T-cell (primary cell): ENCODE data around the gene PDE4B. TPM values are rescaled to one million over a fixed set of nuclear protein-coding genes. Genes with fewer than 3 reads are reported as not detected.
"Not testable (repeated sequence)": the region's sequence is repeated elsewhere in the genome, so short reads cannot be mapped to it uniquely, and the experiment has no call there.

Experiments
- ATAC-seq, 4 experiments: fragments of 200-7000 bp in 3 of 4; fragments of 150-1000 bp in 1 of 4; cut with Tn5 transposase; replicated peaks in 1 of 4; 1 replicate in 3 of 4; 2 replicates in 1 of 4; pipeline ENCODE4 v1.10.0; 2021; ENCODE audit warnings: moderate library complexity in 3 of 4, mild to moderate bottlenecking in 2 of 4, moderate number of reproducible peaks in 1 of 4
- CTCF ChIA-PET, 2 donors: fragments of 300-600 bp; sonication (Branson Sonifier 250); formaldehyde crosslinking; loops; one replicate each; lab custom pipeline; 2022; ENCODE audit warnings: antibody characterized with exemption in 2 of 2; lab: Charles Lee
- POLR2A ChIA-PET, 2 donors: fragments of 300-600 bp; sonication (Branson Sonifier 250); formaldehyde crosslinking; loops; one replicate each; lab custom pipeline; 2022; ENCODE audit warnings: antibody characterized with exemption in 2 of 2; lab: Charles Lee
- DNase-seq, 35 experiments: peaks; one replicate each; pipeline versions ENCODE4 v3.0.0 to v3.0.0-alpha.2; 2013 to 2023
- H3K27ac ChIP-seq: one replicate; pipeline ENCODE4 v1.5.1; 2013; ENCODE audit warnings: low read length
- H3K27me3 ChIP-seq, 2 experiments: replicated peaks in 1 of 2; 1 replicate in 1 of 2; 2 replicates in 1 of 2; pipeline versions ENCODE4 v1.6.1 to v1.7.0; 2013; ENCODE audit warnings: low read length in 1 of 2, mixed read lengths in 1 of 2; ENCODE audit not compliant: control insufficient read depth in 2 of 2, insufficient read depth in 2 of 2; ENCODE audit errors: extremely low read depth in 1 of 2
- H3K36me3 ChIP-seq, 2 donors: 1 replicate in 1 of 2; 2 replicates in 1 of 2; pipeline versions ENCODE4 v1.6.1 to v1.7.0; 2013; ENCODE audit warnings: low read length in 1 of 2; ENCODE audit not compliant: control insufficient read depth in 2 of 2, insufficient read depth in 1 of 2; ENCODE audit errors: extremely low read depth in 1 of 2
- H3K4me1 ChIP-seq, 2 experiments: 1 replicate in 1 of 2; 2 replicates in 1 of 2; pipeline versions ENCODE4 v1.6.1 to v1.7.0; 2013; ENCODE audit warnings: low read length in 2 of 2, mixed read lengths in 1 of 2; ENCODE audit not compliant: insufficient read depth in 2 of 2, control insufficient read depth in 1 of 2; ENCODE audit errors: extremely low read depth in 1 of 2
- H3K4me3 ChIP-seq, 2 donors: 1 replicate in 1 of 2; 2 replicates in 1 of 2; pipeline versions ENCODE4 v1.5.1 to v1.7.0; 2013; ENCODE audit warnings: mild to moderate bottlenecking in 2 of 2, low read length in 1 of 2, moderate library complexity in 1 of 2; ENCODE audit not compliant: control insufficient read depth in 1 of 2; ENCODE audit errors: extremely low read depth in 1 of 2
- H3K9me3 ChIP-seq: 2 replicates; pipeline ENCODE4 v1.7.0; 2013
- H3K27ac Mint-ChIP-seq, 2 donors: one replicate each; pipeline ENCODE4 v1.8.0; 2020 to 2021; ENCODE audit warnings: mild to moderate bottlenecking in 2 of 2, mixed read lengths in 2 of 2
- H3K27me3 Mint-ChIP-seq, 2 donors: one replicate each; pipeline ENCODE4 v1.8.0; 2021 to 2022; ENCODE audit warnings: mixed read lengths in 2 of 2
- H3K36me3 Mint-ChIP-seq: one replicate; pipeline ENCODE4 v1.8.0; 2021; ENCODE audit warnings: mixed read lengths
- H3K4me1 Mint-ChIP-seq, 3 donors: one replicate each; pipeline ENCODE4 v1.8.0; 2020 to 2022; ENCODE audit warnings: mixed read lengths in 3 of 3, mild to moderate bottlenecking in 1 of 3
- H3K4me3 Mint-ChIP-seq, 3 donors: one replicate each; pipeline ENCODE4 v1.8.0; 2020 to 2022; ENCODE audit warnings: mild to moderate bottlenecking in 3 of 3, mixed read lengths in 3 of 3, moderate library complexity in 3 of 3
- H3K9me3 Mint-ChIP-seq, 3 donors: one replicate each; pipeline ENCODE4 v1.8.0; 2020 to 2022; ENCODE audit warnings: mixed read lengths in 3 of 3
- WGBS: methylation state at CpG from one replicate; pipeline ENCODE4 v1.1.5; 2013; ENCODE audit warnings: missing lambda C conversion rate; ENCODE audit not compliant: insufficient coverage; 5-methylcytosine and 5-hydroxymethylcytosine counted together
- total RNA-seq, 35 experiments: library from RNA in 6 of 35; stranded (reverse) in 6 of 35; fragments of 120-200 nt in 1 of 35; gene quantifications; one replicate each; pipeline versions ENCODE4 v1.2.1 to v1.2.4 and lab custom pipeline; 2013 to 2026

PDE4B gene
- total RNA-seq, 5 donors from 2014 or later (not counting 1 experiment from before 2014, with no cell fraction given): 46.3 to 103 (median 54.1) TPM

GRCh38 chr1:65845535-65846060 lies 52.9 kb downstream of the PDE4B start:
- Mint-ChIP-seq H3K27me3 (peaks cover 0 to 3% of the 10 kb centered on the region in 2 donors), H3K4me3 (no peak overlapping the region), H3K27ac (no peak overlapping the region), H3K9me3 (peaks cover 3 to 23% (median 14%) of the 10 kb centered on the region in 3 donors), H3K36me3 (no peaks in the 10 kb centered on the region), H3K4me1 (no peaks in the 10 kb centered on the region)
- ChIA-PET CTCF (interaction anchor here in 1 of 2 donors (0.6 kb wide), 1 partner anchor 1688 kb away, joined by 3 read pairs; no protein-coding TSS in a partner anchor), POLR2A (no interaction called here)
- ATAC-seq: no peak
- no peak for DNase-seq
- Histone ChIP-seq H3K27me3 (no peaks in the 10 kb centered on the region), H3K4me1 (no peaks in the 10 kb centered on the region), H3K4me3 (no peak overlapping the region), H3K36me3 (no peaks in the 10 kb centered on the region), H3K27ac (no peak overlapping the region), H3K9me3 (no peaks in the 10 kb centered on the region)
- WGBS: 87% methylated on average over 5 of the region's 7 CpGs

DNA sequence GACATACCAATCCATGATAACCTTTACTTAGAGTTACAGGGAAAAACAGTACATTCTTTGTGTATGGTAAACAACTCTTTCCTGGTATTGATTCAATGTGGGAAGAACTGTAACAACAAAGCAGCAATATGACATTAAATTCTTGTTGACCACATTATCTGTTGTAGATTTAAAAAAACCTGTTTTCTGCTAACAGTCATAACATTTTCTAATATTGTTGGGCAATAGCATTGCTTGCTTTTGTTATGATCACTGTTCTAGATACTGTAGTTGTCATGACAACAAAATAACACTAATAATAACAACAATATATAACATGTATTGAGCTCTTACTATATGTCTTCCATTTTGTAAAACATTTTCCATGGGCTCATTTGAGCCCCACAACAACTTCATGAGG lies 54.2 kb downstream of the PDE4B start:
- ATAC-seq (no peak), DNase-seq (no peak)
- H3K27ac Mint-ChIP-seq: no peak overlapping the region
- H3K9me3 ChIP-seq: no peaks in the 10 kb centered on the region
- ChIA-PET CTCF (no interaction called here), POLR2A (interaction anchor here in 1 of 2 donors (0.6 kb wide), 1 partner anchor 279 kb away, joined by 3 read pairs; no protein-coding TSS in a partner anchor)
- peaks cover 7 to 27% (median 16%) of the 10 kb centered on the region in 3 donors for H3K9me3 Mint-ChIP-seq
- H3K4me3 ChIP-seq: no peak overlapping the region
- H3K36me3 Mint-ChIP-seq: no peaks in the 10 kb centered on the region
- H3K4me3 Mint-ChIP-seq: no peak overlapping the region
- no peak overlapping the region for H3K27ac ChIP-seq
- H3K27me3 Mint-ChIP-seq: no peaks in the 10 kb centered on the region
- H3K4me1 Mint-ChIP-seq: no peaks in the 10 kb centered on the region
- H3K36me3 ChIP-seq: no peaks in the 10 kb centered on the region
- no peaks in the 10 kb centered on the region for H3K4me1 ChIP-seq
- no peaks in the 10 kb centered on the region for H3K27me3 ChIP-seq

GRCh38 chr1:65850281-65850680 lies 57.6 kb downstream of the PDE4B start:
- H3K4me1 Mint-ChIP-seq: no peaks in the 10 kb centered on the region
- POLR2A ChIA-PET: no interaction called here
- no peaks in the 10 kb centered on the region for H3K27me3 Mint-ChIP-seq
- H3K4me1 ChIP-seq: no peaks in the 10 kb centered on the region
- H3K36me3 Mint-ChIP-seq: no peaks in the 10 kb centered on the region
- WGBS: no CpG with 5 or more reads among the region's 2 CpGs
- no peaks in the 10 kb centered on the region for H3K9me3 ChIP-seq
- CTCF ChIA-PET: no interaction called here
- no peak overlapping the region for H3K27ac Mint-ChIP-seq
- H3K36me3 ChIP-seq: no peaks in the 10 kb centered on the region
- ATAC-seq (no peak), DNase-seq (no peak)
- H3K4me3 ChIP-seq: no peak overlapping the region
- no peaks in the 10 kb centered on the region for H3K27me3 ChIP-seq
- H3K27ac ChIP-seq: no peak overlapping the region
- H3K9me3 Mint-ChIP-seq: peaks cover 7 to 27% (median 16%) of the 10 kb centered on the region in 3 donors
- no peak overlapping the region for H3K4me3 Mint-ChIP-seq

DNA sequence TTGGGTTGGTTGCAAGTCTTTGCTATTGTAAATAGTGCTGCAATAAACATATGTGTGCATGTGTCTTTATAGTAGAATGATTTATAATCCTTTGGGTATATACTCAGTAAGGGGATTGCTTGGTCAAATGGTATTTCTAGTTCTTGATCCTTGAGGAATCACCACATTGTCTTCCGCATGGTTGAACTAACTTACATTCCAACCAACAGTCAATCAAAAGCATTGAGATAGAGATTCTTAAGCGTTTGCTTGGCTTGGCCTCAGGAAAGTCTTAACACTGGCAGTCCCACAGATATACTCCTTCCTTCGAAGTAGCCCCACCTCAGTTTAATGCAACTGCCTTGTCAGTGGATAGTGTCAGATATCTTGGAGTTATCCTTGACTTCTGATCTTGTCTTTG lies 63.9 kb downstream of the PDE4B start:
- H3K27ac ChIP-seq, POLR2A ChIA-PET, H3K36me3 ChIP-seq, H3K27me3 Mint-ChIP-seq, H3K4me3 ChIP-seq, H3K4me1 Mint-ChIP-seq, H3K9me3 Mint-ChIP-seq, H3K9me3 ChIP-seq, ATAC-seq, CTCF ChIA-PET, DNase-seq, H3K27me3 ChIP-seq, H3K36me3 Mint-ChIP-seq, H3K4me3 Mint-ChIP-seq, H3K4me1 ChIP-seq, H3K27ac Mint-ChIP-seq: not testable (repeated sequence)
- 100% methylated on average over 1 of the region's 3 CpGs for WGBS

DNA sequence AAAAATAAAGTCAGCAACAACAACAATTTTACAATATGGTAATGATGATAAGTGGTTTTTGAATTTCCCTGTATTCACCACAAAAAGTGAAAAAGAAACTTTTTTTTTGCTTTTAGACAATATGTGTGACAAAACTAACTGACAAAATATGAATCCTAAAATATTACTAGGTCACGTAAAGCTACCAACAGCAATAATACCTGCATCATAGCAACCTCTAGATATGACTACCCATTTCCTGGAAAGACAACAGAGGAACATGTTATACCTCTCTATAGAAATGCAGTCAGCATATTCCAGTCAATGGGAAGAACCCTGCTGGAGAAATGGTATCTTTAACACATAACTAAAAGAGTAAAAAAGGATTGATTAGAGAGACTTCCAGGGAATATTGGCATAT lies 73.7 kb downstream of the PDE4B start:
- Histone ChIP-seq H3K4me3 (no peak overlapping the region), H3K27ac (no peak overlapping the region), H3K27me3 (peaks cover 0 to 12% of the 10 kb centered on the region in 2 experiments), H3K36me3 (no peaks in the 10 kb centered on the region), H3K4me1 (no peaks in the 10 kb centered on the region), H3K9me3 (no peaks in the 10 kb centered on the region)
- POLR2A ChIA-PET: no interaction called here
- Mint-ChIP-seq H3K27me3 (peaks cover 14 to 19% of the 10 kb centered on the region in 2 donors), H3K9me3 (peaks cover 10 to 16% (median 12%) of the 10 kb centered on the region in 3 donors), H3K4me1 (no peaks in the 10 kb centered on the region), H3K27ac (no peak overlapping the region), H3K36me3 (no peaks in the 10 kb centered on the region), H3K4me3 (no peak overlapping the region)
- WGBS: no CpG with 5 or more reads among the region's 1 CpG
- DNase-seq (no peak), ATAC-seq (no peak)
- CTCF ChIA-PET: no interaction called here

DNA sequence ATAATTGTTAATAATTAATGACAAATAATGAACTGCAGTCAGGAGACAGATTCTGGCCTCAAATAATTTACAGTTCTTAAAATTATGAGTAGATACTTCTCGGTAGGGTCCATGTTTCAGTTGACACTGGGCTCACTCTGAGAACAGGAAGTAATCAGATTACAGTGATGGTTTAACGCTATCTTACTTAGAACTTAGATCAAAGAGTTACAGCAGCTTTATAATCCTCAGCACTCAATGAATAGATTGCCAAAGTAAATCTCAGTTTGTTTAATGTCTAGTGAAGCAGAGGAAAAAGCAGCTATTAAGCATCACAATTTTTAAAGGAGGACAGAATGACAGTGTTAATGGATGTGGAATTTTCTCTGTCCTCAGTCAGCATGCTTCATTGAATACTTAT lies 79.6 kb downstream of the PDE4B start:
- Mint-ChIP-seq H3K4me3 (no peak overlapping the region), H3K36me3 (no peaks in the 10 kb centered on the region), H3K4me1 (no peaks in the 10 kb centered on the region), H3K9me3 (no peaks in the 10 kb centered on the region), H3K27me3 (peaks cover 3 to 8% of the 10 kb centered on the region in 2 donors), H3K27ac (no peak overlapping the region)
- Histone ChIP-seq H3K36me3 (no peaks in the 10 kb centered on the region), H3K4me3 (no peak overlapping the region), H3K4me1 (no peaks in the 10 kb centered on the region), H3K9me3 (no peaks in the 10 kb centered on the region), H3K27ac (no peak overlapping the region), H3K27me3 (no peaks in the 10 kb centered on the region)
- WGBS: no CpG with 5 or more reads among the region's 2 CpGs
- POLR2A ChIA-PET: no interaction called here
- no peak for ATAC-seq
- CTCF ChIA-PET: no interaction called here
- no peak for DNase-seq

DNA sequence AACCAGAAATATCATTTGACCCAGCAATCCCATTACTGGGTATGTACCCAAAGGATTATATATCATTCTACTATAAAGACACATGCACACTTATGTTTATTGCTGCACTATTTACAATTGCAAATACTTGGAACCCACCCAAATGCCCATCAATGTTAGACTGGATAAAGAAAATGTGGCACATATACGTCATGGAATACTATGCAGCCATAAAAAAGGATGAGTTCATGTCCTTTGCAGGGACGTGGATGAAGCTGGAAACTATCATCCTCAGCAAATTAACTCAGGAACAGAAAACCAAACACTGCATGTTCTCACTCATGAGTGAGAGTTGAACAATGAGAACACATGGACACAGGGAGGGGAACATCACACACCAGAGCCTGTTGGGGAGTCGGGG lies 85.6 kb downstream of the PDE4B start:
- H3K36me3 Mint-ChIP-seq, H3K27me3 ChIP-seq, H3K4me1 ChIP-seq, H3K4me1 Mint-ChIP-seq, H3K36me3 ChIP-seq, H3K9me3 Mint-ChIP-seq, H3K4me3 ChIP-seq, CTCF ChIA-PET, H3K27ac ChIP-seq, ATAC-seq, POLR2A ChIA-PET, DNase-seq, H3K27ac Mint-ChIP-seq, H3K4me3 Mint-ChIP-seq, H3K9me3 ChIP-seq, H3K27me3 Mint-ChIP-seq: not testable (repeated sequence)
- no CpG with 5 or more reads among the region's 3 CpGs for WGBS
